Stimulated activated CD8-positive, alpha-beta memory T cell treated with anti-CD3 and anti-CD28 coated beads, Interleukin-12 subunit alpha, Interleukin-12 subunit beta, amount 100 ng/mL, for 24 hours (primary cell): Measurements from ENCODE around the gene COX6B1.
"Not testable (repeated sequence)": the region's sequence is repeated elsewhere in the genome, so short reads cannot be mapped to it uniquely, and the experiment has no call there.

ENCODE experiments used
- DNase-seq: peaks from one replicate; pipeline ENCODE4 v3.0.0-alpha.2; 2020; ENCODE audit errors: extremely low read depth

The COX6B1 gene

DNA sequence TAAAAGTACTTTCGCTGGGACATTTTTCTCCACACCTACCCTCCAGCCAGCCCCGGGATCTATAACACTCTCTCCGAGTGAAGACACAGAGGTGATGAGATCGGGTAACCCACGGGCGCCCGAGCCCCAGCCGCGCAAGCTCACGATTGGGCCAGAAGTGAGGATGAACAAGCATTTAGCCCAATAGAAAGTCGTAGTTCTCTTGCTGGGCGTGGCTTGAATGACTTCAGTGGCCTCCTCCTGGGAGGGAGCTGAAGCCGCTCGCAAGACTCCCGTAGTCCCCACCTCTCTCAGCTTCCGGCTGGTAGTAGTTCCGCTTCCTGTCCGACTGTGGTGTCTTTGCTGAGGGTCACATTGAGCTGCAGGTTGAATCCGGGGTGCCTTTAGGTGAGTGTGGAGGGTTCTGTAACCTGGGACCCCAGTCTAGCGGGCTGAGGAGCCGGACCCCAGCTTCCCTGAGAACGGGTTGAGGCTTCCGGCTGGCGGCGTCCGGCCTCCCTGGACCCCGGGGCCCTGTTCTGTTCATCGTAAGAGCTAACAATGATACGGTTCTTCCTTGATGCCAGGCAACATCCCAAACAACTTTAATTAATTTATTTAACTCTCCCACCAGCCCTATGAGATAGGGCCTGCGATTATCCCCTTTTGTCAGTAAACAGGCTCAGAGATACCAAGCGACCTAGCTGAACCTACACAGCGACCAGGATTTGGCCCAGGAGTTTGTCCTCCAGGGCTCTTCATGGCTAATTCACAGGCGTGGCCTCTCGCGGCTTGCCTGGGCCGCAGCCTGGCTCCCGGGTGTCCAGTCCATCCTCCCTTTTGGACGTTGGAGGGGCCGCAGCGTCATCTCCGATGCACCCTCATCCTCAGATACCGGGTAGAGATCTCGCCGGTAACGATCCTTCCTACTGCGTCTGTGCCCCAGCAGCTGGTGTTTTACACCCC lies at the start of gene COX6B1:
COX6B1 (plus strand) TSS at position 307 of the 945 bp plus-strand sequence. CDS start 2,921 bp downstream, outside the sequence.
- peak; percentile 79 for DNase-seq

DNA sequence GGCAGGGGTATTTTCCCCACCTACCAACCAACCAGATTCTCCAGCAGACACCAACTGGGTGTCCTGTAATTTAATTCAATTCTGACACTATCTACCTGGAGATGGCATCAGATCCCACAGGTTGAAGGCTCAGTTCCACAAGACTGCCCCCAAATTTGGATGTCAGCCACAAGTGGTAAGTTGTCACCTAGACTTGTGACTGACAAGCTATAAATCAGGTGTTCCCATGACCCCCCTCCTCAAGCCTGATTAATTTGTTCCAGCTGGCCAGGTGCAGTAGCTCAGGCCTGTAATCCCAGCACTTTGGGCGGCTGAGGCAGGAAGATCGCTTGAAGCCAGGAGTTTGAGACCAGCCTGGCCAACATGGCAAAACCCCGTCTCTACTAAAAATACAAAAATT lies 46.2 kb upstream of the COX6B1 start:
- DNase-seq: no peak

- not testable (repeated sequence) for DNase-seq
Measured at GRCh38 chr19:35604436-35604835, 43.7 kb upstream of the COX6B1 start.

GRCh38 chr19:35607170-35607569 lies 41.0 kb upstream of the COX6B1 start:
- not testable (repeated sequence) for DNase-seq

GRCh38 chr19:35607661-35608060 lies 40.5 kb upstream of the COX6B1 start:
- DNase-seq: no peak

DNA sequence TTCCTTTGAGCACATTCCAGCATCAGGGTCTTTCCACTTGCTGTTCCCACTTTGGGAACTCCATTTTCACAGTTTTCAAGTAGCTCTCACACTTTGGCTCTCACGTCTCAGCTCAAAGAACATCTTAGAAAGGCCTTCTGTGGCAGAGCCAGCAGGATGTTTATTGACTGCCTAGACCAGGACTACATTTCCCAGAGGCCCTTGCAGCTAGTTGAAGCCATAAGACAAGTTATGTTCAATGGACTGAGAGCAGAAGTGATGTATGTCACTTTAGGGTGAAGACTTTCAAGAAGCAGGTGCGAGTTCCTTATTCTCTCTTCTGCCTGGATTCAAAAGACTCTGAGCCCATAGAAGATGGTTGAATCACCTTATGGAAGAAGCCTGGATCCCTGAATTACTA lies 39.9 kb upstream of the COX6B1 start:
- no peak for DNase-seq

DNA sequence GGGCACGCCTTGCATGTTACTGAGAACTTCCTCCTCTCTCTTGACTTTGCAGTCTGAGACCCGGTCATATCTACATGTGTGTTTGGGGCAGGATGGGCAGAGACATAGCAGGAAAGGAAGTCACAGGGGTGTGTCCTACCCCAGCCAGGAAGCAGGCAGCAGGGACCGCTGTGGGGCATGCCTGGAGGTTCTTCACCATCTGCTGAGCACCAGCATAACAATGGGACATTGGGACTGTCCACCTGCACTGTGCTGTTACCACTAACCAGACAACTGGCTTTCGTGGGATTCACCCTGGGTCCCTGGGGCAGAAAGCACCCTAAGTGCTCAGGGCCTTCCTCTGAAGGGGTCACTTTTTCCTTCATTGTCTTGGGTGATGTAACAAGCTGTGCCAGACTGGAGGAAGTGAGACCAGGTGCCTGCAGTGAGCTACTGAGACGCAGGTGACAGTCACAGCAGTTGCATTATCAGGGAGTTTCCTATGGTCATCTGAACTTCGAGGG lies 38.2 kb upstream of the COX6B1 start:
- no peak for DNase-seq

- no peak for DNase-seq
Measured at GRCh38 chr19:35612224-35612558, 35.9 kb upstream of the COX6B1 start.

DNA sequence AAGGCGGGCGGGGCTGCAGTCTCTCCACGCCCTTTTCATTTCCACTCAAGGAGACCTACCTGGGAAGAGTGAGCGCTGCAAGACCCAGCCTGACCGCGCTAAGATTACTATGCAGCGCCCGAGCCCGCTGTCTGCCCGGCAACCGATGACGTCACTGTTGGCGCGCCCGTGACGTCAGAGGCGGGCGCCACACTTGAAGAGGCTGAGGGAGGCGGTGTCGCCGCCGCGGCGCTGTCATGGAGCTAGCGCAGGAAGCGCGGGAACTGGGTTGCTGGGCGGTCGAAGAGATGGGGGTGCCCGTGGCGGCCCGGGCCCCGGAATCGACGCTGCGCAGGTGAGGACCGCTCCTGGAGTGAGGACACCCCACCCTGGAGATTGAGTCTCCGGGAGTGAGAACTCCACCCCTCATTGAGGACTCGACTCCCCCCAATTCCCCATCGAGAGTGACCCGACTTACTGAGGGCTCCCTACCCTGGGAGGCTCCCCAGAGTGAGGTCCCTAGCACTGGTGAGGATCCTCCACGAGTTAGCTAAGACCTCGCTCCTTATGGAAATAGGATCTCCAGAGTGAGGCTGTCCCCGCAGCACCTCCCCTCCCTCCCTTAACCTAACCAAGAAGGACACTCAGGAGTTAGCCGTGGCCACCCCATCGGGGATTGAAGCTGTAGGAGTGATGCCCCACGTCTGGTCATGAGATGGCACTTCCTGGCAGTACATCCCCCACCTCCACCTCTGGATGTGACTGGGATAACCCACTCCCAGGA lies 35.4 kb upstream of the COX6B1 start, which contains the start of gene HAUS5:
HAUS5 (plus strand) TSS at position 177 of the 763 bp plus-strand sequence; CDS start at position 237, 60 bp downstream.
- DNase-seq: peak; percentile 80

GRCh38 chr19:35613574-35613973 lies 34.5 kb upstream of the COX6B1 start:
- DNase-seq: no peak

- DNase-seq: no peak
Measured at GRCh38 chr19:35615036-35615435, 33.1 kb upstream of the COX6B1 start.

DNA sequence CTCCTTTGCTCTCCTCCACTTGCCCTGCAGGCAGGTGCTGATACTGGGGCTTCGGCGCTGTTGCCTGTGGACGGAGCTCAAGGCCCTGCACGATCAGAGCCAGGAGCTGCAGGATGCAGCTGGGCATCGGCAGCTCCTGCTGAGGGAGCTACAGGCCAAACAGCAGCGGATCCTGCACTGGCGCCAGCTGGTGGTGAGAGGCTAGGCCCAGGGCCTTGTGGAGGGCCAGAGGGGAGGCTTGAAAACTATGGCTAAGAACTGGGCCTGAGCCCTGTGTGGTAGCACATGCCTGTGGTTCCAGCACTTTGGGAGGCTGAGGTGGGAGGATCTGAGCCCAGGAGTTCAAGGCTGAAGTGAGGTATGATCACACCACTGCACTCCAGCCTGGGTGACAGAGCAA lies 29.3 kb upstream of the COX6B1 start:
- DNase-seq: no peak

DNA sequence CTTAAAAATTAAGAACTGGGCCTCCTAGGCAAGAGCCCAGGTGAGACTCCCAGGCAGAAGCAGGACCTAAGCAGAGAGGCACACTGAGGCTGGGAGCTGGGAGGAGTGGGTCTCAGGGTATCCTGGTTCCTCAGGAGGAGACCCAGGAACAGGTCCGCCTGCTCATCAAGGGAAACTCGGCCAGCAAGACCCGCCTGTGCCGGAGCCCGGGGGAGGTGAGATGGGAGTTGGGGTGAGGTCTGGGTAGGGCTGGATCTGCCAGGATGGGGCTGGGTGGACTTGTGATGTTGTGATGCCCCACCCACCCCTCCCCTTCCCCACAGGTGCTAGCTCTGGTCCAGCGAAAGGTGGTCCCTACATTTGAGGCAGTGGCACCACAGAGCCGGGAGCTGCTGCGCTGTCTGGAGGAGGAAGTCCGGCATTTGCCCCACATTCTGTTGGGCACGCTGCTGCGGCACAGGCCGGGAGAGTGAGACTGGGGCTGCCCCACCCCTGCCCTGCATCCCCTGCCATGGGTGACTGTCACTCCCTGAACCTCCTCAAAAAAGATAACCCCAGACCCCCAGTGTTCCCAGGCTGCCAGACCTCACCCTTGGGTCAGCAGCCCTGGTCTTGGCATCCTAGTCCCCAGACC lies 28.7 kb upstream of the COX6B1 start:
- no peak for DNase-seq

GRCh38 chr19:35620001-35620400 lies 28.1 kb upstream of the COX6B1 start:
- DNase-seq: no peak

GRCh38 chr19:35621708-35622107 lies 26.4 kb upstream of the COX6B1 start:
- no peak for DNase-seq

- DNase-seq: no peak
Measured at GRCh38 chr19:35622750-35623149, 25.4 kb upstream of the COX6B1 start.

DNA sequence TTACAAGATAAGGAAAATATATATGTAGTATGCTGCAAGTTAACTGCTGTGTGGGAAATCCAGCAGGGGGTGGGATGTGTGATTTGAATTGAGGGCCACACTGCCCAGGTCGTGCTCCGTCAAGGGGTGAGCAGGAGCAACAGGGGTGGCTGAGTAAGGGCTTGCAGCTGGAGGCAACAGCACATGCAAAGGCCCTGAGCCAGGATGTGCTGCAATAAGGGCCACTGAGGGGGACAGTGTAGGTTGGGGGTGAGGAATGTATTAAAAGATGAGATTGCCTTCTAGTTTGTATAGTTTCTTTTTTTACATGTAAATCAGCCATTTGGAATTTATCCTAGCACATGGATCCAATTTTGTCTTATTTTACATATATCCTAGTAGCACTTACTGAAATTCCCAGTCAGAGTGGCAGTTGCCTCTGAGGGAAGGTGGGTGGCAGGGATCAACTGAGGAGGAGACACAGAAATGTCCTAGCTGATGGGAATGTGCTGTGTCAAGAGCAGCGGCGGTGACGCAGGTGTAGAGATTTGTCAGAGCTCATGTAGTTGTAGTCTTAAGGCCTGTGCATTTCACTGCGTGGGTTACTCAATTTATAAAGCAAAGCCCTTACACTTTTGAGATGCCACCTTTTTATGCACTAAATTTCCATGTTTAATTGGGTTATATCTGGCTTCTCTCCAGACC lies 24.7 kb upstream of the COX6B1 start:
- DNase-seq: no peak

GRCh38 chr19:35628264-35628564 lies 19.9 kb upstream of the COX6B1 start:
- DNase-seq: no peak

- peak; percentile 93 for DNase-seq
Measured at GRCh38 chr19:35628565-35629331, 19.4 kb upstream of the COX6B1 start, which contains the start of gene RBM42. TSS of gene RBM42 (plus strand) at chr19:35629036. CDS start at chr19:35629154, 118 bp downstream.

DNA sequence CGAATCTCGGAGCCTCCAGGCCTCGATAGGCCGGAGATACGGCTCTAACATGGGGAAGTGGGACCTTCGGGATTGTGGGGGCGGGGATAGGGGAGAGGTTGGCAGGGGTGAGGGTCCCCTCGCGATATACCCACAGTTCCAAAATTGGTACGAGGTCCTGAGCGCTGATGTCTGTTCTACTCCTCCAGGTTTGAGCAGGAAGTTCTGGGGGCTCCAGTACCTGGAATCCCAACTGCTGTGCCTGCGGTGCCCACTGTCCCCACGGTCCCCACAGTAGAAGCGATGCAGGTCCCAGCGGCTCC lies 18.8 kb upstream of the COX6B1 start:
- DNase-seq: no peak
